Stimulated activated naive CD8-positive, alpha-beta T cell treated with anti-CD3 and anti-CD28 coated beads, Interleukin-15, Interleukin-2, amounts not matched to agents 100 ng/mL and 50 ng/mL, for 24 hours (primary cell): ENCODE measurements around the gene RAB27B.
"Not testable (repeated sequence)": the region's sequence is repeated elsewhere in the genome, so short reads cannot be mapped to it uniquely, and the experiment has no call there.

Source experiments
- H3K27ac Mint-ChIP-seq: one replicate; pipeline ENCODE4 v1.8.0; 2021; ENCODE audit warnings: mild to moderate bottlenecking, mixed read lengths
- H3K27me3 Mint-ChIP-seq: one replicate; pipeline ENCODE4 v1.8.0; 2021; ENCODE audit warnings: mixed read lengths
- H3K36me3 Mint-ChIP-seq: one replicate; pipeline ENCODE4 v1.8.0; 2021; ENCODE audit warnings: low read depth, mixed read lengths
- H3K4me1 Mint-ChIP-seq: one replicate; pipeline ENCODE4 v1.8.0; 2021; ENCODE audit warnings: low read depth, mixed read lengths
- H3K4me3 Mint-ChIP-seq: one replicate; pipeline ENCODE4 v1.8.0; 2021; ENCODE audit warnings: mild to moderate bottlenecking, mixed read lengths
- H3K9me3 Mint-ChIP-seq: one replicate; pipeline ENCODE4 v1.8.0; 2021; ENCODE audit warnings: mixed read lengths

RAB27B gene

GRCh38 chr18:54805571-54806334, 22.5 kb upstream of the RAB27B start:
- H3K4me1 Mint-ChIP-seq, result peaks cover 10% of the 10 kb centered on the region
- H3K27me3 Mint-ChIP-seq, result no peaks in the 10 kb centered on the region
- H3K36me3 Mint-ChIP-seq, result no peaks in the 10 kb centered on the region
- no peaks in the 10 kb centered on the region for H3K9me3 Mint-ChIP-seq
- H3K4me3 Mint-ChIP-seq, result no peak overlapping the region
- H3K27ac Mint-ChIP-seq, result peak overlapping the region; percentile 7

GRCh38 chr18:54806526-54806925, 21.8 kb upstream of the RAB27B start:
- no peak overlapping the region for H3K4me3 Mint-ChIP-seq
- H3K36me3 Mint-ChIP-seq, result no peaks in the 10 kb centered on the region

GRCh38 chr18:54807303-54807702, 21.0 kb upstream of the RAB27B start:
- no peaks in the 10 kb centered on the region for H3K36me3 Mint-ChIP-seq
- no peaks in the 10 kb centered on the region for H3K9me3 Mint-ChIP-seq
- no peak overlapping the region for H3K27ac Mint-ChIP-seq
- H3K4me3 Mint-ChIP-seq, result no peak overlapping the region
- no peaks in the 10 kb centered on the region for H3K27me3 Mint-ChIP-seq
- H3K4me1 Mint-ChIP-seq, result peaks cover 10% of the 10 kb centered on the region

More at GRCh38 chr18:54806526-54806925, 21.8 kb upstream of the RAB27B start:
- H3K27ac Mint-ChIP-seq, result no peak overlapping the region
- H3K9me3 Mint-ChIP-seq, result no peaks in the 10 kb centered on the region
- peaks cover 10% of the 10 kb centered on the region for H3K4me1 Mint-ChIP-seq
- H3K27me3 Mint-ChIP-seq, result no peaks in the 10 kb centered on the region

GRCh38 chr18:54810662-54811061, 17.6 kb upstream of the RAB27B start:
- not testable (repeated sequence) for H3K27me3 Mint-ChIP-seq, H3K9me3 Mint-ChIP-seq, H3K4me3 Mint-ChIP-seq, H3K27ac Mint-ChIP-seq, H3K4me1 Mint-ChIP-seq, H3K36me3 Mint-ChIP-seq

GRCh38 chr18:54812885-54813284, 15.4 kb upstream of the RAB27B start:
- Mint-ChIP-seq H3K27me3 (peaks cover 11% of the 10 kb centered on the region), H3K4me3 (no peak overlapping the region), H3K9me3 (no peaks in the 10 kb centered on the region), H3K4me1 (no peaks in the 10 kb centered on the region), H3K27ac (no peak overlapping the region), H3K36me3 (no peaks in the 10 kb centered on the region)

GRCh38 chr18:54813305-54813704, 15.0 kb upstream of the RAB27B start:
- Mint-ChIP-seq H3K36me3 (no peaks in the 10 kb centered on the region), H3K27ac (no peak overlapping the region)

GRCh38 chr18:54813977-54814565, 14.2 kb upstream of the RAB27B start:
- no peaks in the 10 kb centered on the region for H3K36me3 Mint-ChIP-seq
- H3K27ac Mint-ChIP-seq, result no peak overlapping the region

More at GRCh38 chr18:54813305-54813704, 15.0 kb upstream of the RAB27B start:
- peaks cover 12% of the 10 kb centered on the region for H3K27me3 Mint-ChIP-seq
- H3K4me3 Mint-ChIP-seq, result no peak overlapping the region
- no peaks in the 10 kb centered on the region for H3K4me1 Mint-ChIP-seq
- H3K9me3 Mint-ChIP-seq, result no peaks in the 10 kb centered on the region

GRCh38 chr18:54815086-54815485, 13.2 kb upstream of the RAB27B start:
- Mint-ChIP-seq H3K27me3 (peaks cover 12% of the 10 kb centered on the region), H3K9me3 (no peaks in the 10 kb centered on the region), H3K36me3 (no peaks in the 10 kb centered on the region), H3K27ac (no peak overlapping the region), H3K4me1 (no peaks in the 10 kb centered on the region), H3K4me3 (no peak overlapping the region)

More at GRCh38 chr18:54813977-54814565, 14.2 kb upstream of the RAB27B start:
- Mint-ChIP-seq H3K27me3 (peaks cover 12% of the 10 kb centered on the region), H3K4me3 (no peak overlapping the region), H3K4me1 (no peaks in the 10 kb centered on the region), H3K9me3 (no peaks in the 10 kb centered on the region)

- H3K27ac Mint-ChIP-seq, H3K4me3 Mint-ChIP-seq, H3K9me3 Mint-ChIP-seq, H3K36me3 Mint-ChIP-seq, H3K4me1 Mint-ChIP-seq, H3K27me3 Mint-ChIP-seq: not testable (repeated sequence)
Measured at GRCh38 chr18:54820785-54821275, 7.4 kb upstream of the RAB27B start.

GRCh38 chr18:54822872-54823845, 5.1 kb upstream of the RAB27B start:
- H3K4me1 Mint-ChIP-seq, result peaks cover 6% of the 10 kb centered on the region
- no peak overlapping the region for H3K27ac Mint-ChIP-seq
- H3K27me3 Mint-ChIP-seq, result peaks cover 19% of the 10 kb centered on the region
- H3K36me3 Mint-ChIP-seq, result no peaks in the 10 kb centered on the region
- no peak overlapping the region for H3K4me3 Mint-ChIP-seq
- no peaks in the 10 kb centered on the region for H3K9me3 Mint-ChIP-seq

GRCh38 chr18:54824761-54825160, 3.5 kb upstream of the RAB27B start:
- Mint-ChIP-seq H3K27ac (no peak overlapping the region), H3K27me3 (peaks cover 25% of the 10 kb centered on the region), H3K4me3 (no peak overlapping the region), H3K9me3 (no peaks in the 10 kb centered on the region), H3K36me3 (no peaks in the 10 kb centered on the region), H3K4me1 (peaks cover 14% of the 10 kb centered on the region)

- H3K4me3 Mint-ChIP-seq, result no peak overlapping the region
- no peaks in the 10 kb centered on the region for H3K36me3 Mint-ChIP-seq
- H3K27ac Mint-ChIP-seq, result no peak overlapping the region
- peaks cover 28% of the 10 kb centered on the region for H3K27me3 Mint-ChIP-seq
- H3K4me1 Mint-ChIP-seq, result peaks cover 14% of the 10 kb centered on the region
- H3K9me3 Mint-ChIP-seq, result no peaks in the 10 kb centered on the region
Measured at GRCh38 chr18:54825601-54826344, 2.5 kb upstream of the RAB27B start.

GRCh38 chr18:54828986-54829385, 709 bp downstream of the RAB27B start:
- peak overlapping the region; percentile 76 for H3K4me3 Mint-ChIP-seq
- peak overlapping the region; percentile 7 for H3K27ac Mint-ChIP-seq
- H3K9me3 Mint-ChIP-seq, result peaks cover 4% of the 10 kb centered on the region
- H3K27me3 Mint-ChIP-seq, result peaks cover 31% of the 10 kb centered on the region
- no peaks in the 10 kb centered on the region for H3K36me3 Mint-ChIP-seq
- H3K4me1 Mint-ChIP-seq, result peaks cover 14% of the 10 kb centered on the region

GRCh38 chr18:54829856-54830255, 1.6 kb downstream of the RAB27B start:
- H3K36me3 Mint-ChIP-seq, result no peaks in the 10 kb centered on the region
- peaks cover 31% of the 10 kb centered on the region for H3K27me3 Mint-ChIP-seq
- peak overlapping the region; percentile 21 for H3K27ac Mint-ChIP-seq
- peak overlapping the region; percentile 28 for H3K4me3 Mint-ChIP-seq
- peaks cover 14% of the 10 kb centered on the region for H3K4me1 Mint-ChIP-seq
- H3K9me3 Mint-ChIP-seq, result peaks cover 4% of the 10 kb centered on the region
